Uterus (tissue), 2 donors: Measurements from ENCODE around the gene ALMS1.

Experiments
- POLR2A ChIP-seq, 2 donors: fragments of 450-650 bp; IDR thresholded peaks; one replicate each; pipeline ENCODE4 v1.6.1; 2016; ENCODE audit warnings: antibody characterized with exemption in 2 of 2, mild to moderate bottlenecking in 1 of 2, moderate library complexity in 1 of 2
- TF ChIP-seq, protein P1 (sequence below), 4 experiments: fragments of 200-600 bp in 2 of 4; fragments of 450-650 bp in 2 of 4; sonication (generic) in 2 of 4; IDR thresholded peaks; one replicate each; pipeline ENCODE4 v1.5.1; 2016 to 2019; ENCODE audit warnings: antibody characterized with exemption in 4 of 4, mild to moderate bottlenecking in 2 of 4, moderate library complexity in 1 of 4

GRCh38 chr2:73614105-73614504 is 228.5 kb downstream of the ALMS1 start:
- TF ChIP-seq POLR2A (IDR thresholded peaks at IDR 0.05), result no peak
- TF ChIP-seq, protein P1, sequence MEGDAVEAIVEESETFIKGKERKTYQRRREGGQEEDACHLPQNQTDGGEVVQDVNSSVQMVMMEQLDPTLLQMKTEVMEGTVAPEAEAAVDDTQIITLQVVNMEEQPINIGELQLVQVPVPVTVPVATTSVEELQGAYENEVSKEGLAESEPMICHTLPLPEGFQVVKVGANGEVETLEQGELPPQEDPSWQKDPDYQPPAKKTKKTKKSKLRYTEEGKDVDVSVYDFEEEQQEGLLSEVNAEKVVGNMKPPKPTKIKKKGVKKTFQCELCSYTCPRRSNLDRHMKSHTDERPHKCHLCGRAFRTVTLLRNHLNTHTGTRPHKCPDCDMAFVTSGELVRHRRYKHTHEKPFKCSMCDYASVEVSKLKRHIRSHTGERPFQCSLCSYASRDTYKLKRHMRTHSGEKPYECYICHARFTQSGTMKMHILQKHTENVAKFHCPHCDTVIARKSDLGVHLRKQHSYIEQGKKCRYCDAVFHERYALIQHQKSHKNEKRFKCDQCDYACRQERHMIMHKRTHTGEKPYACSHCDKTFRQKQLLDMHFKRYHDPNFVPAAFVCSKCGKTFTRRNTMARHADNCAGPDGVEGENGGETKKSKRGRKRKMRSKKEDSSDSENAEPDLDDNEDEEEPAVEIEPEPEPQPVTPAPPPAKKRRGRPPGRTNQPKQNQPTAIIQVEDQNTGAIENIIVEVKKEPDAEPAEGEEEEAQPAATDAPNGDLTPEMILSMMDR (IDR thresholded peaks at IDR 0.05), result no peak
